ENCODE measurements around the gene GAS2.

- no peak for TF ChIP-seq CTCF (IDR thresholded peaks at IDR 0.05)
- TF ChIP-seq POLR2A (IDR thresholded peaks at IDR 0.05), result no peak
These were observed 33.0 kb upstream of the GAS2 start for GRCh38 chr11:22633354-22633902.

Data from uterus (tissue), 2 donors.